GM18907 (cell line): ENCODE data around the gene NELL1.
"Not testable (repeated sequence)": the region's sequence is repeated elsewhere in the genome, so short reads cannot be mapped to it uniquely, and the experiment has no call there.

Experiments
- ATAC-seq: cut with Tn5 transposase; IDR thresholded peaks from one replicate; pipeline ENCODE4 v1.9.1; 2021; ENCODE audit warnings: mild to moderate bottlenecking, moderate library complexity; ENCODE audit not compliant: unreplicated experiment

NELL1 gene

DNA sequence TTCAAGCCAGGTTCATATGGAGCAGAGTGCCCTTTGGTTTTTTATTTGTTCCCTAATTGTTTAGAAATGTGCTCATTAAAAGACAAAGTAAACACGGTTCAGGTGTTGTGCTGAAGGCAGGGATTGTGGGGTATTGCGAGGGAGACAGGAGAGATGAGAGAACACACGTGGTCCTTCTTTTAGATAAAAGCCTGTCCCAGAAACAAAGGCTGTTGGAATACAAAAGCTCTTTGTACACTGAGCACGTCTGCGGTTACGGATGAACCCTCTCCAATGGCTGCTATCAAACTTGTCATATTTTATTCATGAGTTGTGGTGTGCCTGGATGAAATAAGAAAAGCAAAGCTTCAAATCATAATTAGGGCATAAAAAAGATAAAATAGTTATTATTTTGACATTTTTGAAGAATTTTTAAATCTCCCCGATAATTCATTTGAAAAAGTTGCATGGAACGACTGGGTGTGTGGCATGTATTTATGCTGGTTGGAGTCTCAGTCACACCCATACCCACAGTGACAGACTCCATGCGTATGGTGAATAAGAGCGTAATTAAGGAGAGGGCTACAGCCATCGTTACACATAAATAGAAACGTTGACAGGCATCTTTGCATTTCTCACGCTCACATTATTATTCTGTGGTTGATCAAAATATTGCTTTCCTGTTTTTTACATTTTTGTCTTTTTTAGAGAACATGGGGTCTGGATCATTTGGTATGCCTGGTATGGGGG is 92.9 kb downstream of the NELL1 start:
- no peak for ATAC-seq

DNA sequence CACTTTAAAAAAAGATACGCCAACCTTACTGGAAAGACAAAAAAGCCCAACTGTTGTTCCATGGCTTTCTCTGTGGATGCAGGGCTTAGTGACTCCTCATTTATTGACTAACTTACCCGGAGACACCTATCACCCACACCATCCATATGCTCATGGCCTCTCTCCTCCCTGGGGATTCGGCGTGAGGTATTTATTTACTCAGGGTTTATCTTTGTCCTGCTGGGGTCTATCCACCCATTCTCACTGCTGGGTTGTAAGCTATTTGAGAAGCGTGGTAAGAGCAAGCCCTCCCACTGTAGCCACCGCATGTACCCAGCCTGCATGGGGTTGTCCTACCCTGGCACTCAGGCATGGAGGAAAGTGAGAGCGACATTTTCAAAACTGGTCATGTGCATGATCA is 93.6 kb downstream of the NELL1 start:
- no peak for ATAC-seq

DNA sequence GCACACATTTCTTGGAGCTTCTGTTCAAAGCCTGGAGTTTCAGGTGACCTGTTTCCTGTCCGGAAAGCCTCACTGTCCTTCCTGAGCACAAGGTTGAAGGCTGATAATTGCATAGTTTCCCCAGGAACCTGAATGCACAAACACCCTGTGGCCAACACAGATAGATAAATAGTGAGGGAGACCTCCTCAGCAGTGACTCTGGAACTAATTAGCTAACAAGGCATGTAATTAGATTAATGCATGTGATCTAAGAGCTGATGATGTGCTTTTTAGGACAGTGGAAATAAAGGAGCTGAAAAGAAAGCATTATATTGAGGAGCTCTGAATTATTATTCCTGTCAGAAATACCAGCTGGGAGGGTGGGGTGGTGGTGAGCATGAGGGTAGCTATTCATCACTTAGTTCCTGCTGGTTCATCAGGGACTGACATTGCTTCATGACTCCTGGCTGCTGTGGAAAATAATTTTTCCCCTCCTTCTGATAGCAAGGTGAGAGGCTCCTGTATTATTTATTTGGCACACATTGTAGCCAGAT is 101.1 kb downstream of the NELL1 start:
- ATAC-seq: no peak

GRCh38 chr11:20771026-20771425 is 101.6 kb downstream of the NELL1 start:
- no peak for ATAC-seq

DNA sequence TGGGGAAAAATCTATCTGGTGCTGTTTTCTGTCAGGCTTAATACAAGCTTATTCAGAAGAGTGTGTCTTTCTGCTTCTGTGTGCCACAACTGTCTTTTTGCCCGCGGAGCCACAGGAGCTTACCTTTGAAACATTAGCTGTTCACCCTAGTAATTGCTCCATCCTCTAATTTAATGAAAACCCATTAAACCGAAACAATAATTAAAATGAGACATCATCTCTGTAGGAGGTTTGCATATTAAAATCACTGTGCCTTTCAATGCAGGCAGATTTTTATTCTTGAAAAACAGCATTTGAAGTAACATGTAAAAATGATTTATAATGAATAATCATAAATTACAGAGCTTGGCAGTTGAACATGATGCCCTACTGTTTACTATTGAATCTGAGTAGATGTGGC is 102.3 kb downstream of the NELL1 start:
- no peak for ATAC-seq

- no peak for ATAC-seq
These were observed 105.9 kb downstream of the NELL1 start for GRCh38 chr11:20775331-20775730.

GRCh38 chr11:20782775-20783174 is 113.4 kb downstream of the NELL1 start:
- no peak for ATAC-seq

GRCh38 chr11:20783220-20783619 is 113.8 kb downstream of the NELL1 start:
- no peak for ATAC-seq

GRCh38 chr11:20790622-20791021 is 121.2 kb downstream of the NELL1 start:
- no peak for ATAC-seq

- no peak for ATAC-seq
These were observed 125.6 kb downstream of the NELL1 start for GRCh38 chr11:20795005-20795404.

DNA sequence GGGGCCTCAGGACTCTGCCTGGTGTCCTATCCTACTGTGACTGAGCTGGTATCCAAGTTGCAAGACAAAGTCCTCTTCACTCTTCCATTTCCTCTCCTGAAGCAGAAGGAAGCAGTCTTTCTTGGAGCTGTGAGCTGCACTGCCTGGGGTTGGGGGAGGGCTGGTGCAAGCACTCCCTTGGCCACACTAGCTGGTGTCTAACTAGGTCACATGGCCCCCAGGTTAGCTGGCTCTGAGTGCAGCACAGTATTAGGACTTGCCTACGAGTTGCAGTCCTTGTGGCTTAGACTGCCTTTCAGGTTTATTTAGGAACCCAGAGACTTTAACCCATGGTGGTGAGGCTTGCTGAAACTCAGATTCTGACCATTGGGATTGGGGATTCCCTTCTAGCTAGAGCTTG is 138.9 kb downstream of the NELL1 start:
- no peak for ATAC-seq

DNA sequence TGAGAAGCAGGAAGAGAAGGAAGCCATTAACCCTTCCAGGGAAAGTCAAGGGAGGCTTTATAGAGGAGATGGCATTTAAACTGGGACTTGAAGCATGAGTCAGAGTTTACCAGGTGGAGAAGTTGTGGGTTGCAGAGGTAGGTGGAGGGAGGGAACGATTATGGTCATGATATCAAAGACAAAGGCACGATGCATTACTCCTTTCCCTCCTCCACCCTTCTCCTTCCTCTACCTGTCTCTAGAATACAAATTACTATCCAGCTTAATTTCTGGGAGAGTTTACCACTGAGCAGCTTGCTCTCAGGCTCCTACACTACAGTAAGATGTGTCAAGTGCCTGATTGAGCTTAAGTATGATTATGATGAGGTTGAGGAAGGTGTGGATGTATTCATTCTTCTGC is 151.7 kb downstream of the NELL1 start:
- ATAC-seq: no peak

DNA sequence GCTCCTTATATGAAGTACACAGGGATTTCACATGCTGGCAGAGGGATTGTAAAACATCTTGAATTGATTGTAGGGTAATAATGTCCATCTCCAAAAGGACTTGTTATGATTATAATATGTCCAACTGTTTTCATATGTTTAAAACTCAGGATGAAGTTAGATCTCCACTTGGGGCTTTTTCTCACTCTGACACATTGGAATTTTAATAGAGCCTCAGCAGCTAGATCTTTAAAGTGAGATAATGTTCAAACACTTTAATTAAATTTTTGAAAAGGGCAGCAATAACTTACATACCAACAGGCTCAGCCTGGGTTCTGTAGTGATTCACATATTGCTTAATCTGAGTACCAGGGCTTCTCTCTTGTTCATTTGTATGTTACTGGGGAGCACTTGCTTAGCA is 152.1 kb downstream of the NELL1 start:
- no peak for ATAC-seq

DNA sequence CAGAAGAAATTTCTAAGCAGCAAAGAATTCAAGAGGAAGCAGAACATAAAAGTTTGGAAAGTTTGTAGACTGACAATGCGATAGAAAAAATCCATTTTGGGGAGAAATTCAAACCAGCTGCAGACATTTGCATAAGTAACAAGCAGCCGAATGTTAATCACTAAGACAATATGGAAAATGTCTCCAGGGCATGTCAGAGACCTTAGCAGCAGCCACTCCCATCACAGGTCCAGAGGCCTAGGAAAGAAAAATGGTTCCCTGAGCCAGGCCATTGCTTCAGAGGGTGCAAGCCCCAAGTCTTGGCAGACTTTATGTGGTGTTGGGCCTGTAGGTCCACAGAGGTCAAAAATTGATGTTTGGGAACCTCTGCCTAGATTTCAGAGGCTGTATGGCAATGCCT is 155.4 kb downstream of the NELL1 start:
- no peak for ATAC-seq

DNA sequence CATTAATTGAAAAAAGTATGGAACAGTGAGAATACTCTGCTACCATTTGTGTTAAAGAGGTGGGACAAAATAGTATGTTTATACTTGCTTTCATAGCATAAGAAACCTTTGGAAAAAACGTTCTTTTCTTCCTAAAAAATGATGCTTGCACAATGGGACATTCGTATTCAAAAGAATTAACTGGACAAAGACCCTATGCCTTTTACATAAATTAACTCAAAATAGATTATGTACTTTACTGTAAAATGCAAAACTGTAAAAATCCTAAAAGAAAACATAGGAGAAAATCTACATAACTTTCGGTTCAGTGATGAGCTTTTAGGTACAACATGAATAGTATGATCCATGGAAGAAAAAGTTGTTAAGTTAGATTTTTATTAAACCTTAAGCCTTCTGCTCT is 166.2 kb downstream of the NELL1 start:
- ATAC-seq: no peak

DNA sequence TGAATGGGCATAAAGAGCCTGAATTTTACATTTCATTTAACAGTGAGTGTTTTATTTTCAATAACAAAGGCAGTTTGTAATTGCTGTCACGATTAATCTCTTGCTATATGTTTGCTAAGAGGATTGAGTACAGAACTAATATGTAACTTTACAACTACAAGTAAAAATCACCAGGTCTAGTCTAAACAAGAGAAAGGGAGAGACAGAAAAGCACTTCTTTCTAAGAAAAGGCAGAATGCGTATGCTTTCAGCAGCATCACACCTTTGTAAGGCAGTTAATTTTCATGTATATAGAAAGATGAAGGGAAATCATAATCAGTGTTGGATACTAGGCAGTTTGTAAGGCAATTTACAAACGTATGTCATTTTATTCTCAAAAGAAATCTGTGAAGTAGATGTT is 169.8 kb downstream of the NELL1 start:
- no peak for ATAC-seq

- ATAC-seq: no peak
These were observed 171.0 kb downstream of the NELL1 start for GRCh38 chr11:20840341-20840740.

DNA sequence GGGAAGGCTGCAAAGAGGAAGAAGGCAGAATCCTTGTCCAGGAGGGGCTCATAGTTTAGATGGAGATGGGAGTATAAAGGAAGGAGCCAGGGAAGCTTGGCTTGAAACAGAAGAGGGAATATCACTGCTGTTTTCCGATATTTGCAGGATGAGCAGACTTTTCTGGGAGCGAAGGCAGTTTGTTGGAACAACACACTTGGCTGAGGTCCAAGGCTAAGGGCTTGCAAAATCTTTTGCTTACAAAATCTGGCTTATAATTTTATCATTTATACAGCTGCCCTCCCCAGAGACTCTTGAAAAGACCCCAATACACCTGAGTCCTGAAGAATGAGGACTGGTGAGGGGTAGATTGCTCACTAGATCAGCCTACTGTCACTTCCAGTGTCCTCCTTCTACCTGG is 174.8 kb downstream of the NELL1 start:
- ATAC-seq: no peak

- no peak for ATAC-seq
These were observed 175.2 kb downstream of the NELL1 start for GRCh38 chr11:20844630-20845029.

GRCh38 chr11:20854215-20854955 is 185.0 kb downstream of the NELL1 start:
- ATAC-seq: no peak

DNA sequence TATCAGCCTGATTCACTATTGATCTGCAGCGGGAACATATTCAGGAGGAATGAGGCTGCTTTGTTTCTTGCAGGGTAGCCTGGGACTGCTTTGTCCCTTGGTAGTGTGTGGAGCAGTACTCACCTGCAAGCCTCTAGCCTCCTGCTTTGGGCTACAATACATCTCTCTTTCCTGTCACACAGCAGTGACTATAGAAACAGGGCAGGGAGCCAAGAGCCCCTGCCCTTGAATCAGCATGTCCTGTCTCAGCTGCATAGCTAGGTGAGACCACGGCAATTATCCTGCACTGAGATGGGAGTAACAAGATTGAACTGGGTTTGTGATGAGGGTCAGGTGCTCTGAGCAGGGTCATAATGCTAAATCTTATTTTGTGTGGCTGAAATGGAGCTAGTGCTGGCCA is 191.9 kb downstream of the NELL1 start:
- ATAC-seq: no peak

- ATAC-seq: not testable (repeated sequence)
These were observed 192.9 kb downstream of the NELL1 start for GRCh38 chr11:20862263-20862662.
